Pancreas (tissue), 10 donors: Measurements from ENCODE around the gene NPLOC4. TPM values are rescaled to one million over a fixed set of nuclear protein-coding genes. Genes with fewer than 3 reads are reported as not detected.
A peak's percentile ranks its signal among the peaks of the same experiment; 100 is the strongest.

Experiments
- ATAC-seq, 4 donors: fragments of 200-7000 bp; cut with Tn5 transposase; one replicate each; pipeline versions ENCODE4 v1.8.0 to v1.9.1; 2020; ENCODE audit warnings: mild to moderate bottlenecking in 4 of 4, moderate library complexity in 4 of 4
- DNase-seq, 6 donors: peaks; one replicate each; pipeline ENCODE4 v3.0.0-alpha.2; 2020
- FAIRE-seq: peaks from 2 replicates; lab custom pipeline; 2012; peaks lifted over from hg19 to GRCh38; lab: Jason Lieb, UNC
- H3K27ac ChIP-seq, 4 donors: fragments of 200-600 bp; sonication (generic); 1 replicate in 3 of 4; 2 replicates in 1 of 4; pipeline versions ENCODE4 v1.5.0 to v1.8.0; 2020
- H3K27me3 ChIP-seq, 4 donors: fragments of 200-600 bp; one replicate each; pipeline ENCODE4 v1.8.0; 2021
- H3K36me3 ChIP-seq, 3 donors: fragments of 200-600 bp; sonication (generic) in 1 of 3; one replicate each; pipeline versions ENCODE4 v1.5.0 to v1.8.0; 2020 to 2021
- H3K4me1 ChIP-seq, 3 donors: fragments of 200-600 bp; one replicate each; pipeline ENCODE4 v1.8.0; 2021
- H3K4me3 ChIP-seq, 4 donors: fragments of 200-600 bp; sonication (generic) in 2 of 4; one replicate each; pipeline versions ENCODE4 v1.5.0 to v1.8.0; 2020 to 2021
- H3K9me3 ChIP-seq, 4 donors: fragments of 200-600 bp; one replicate each; pipeline ENCODE4 v1.8.0; 2021
- WGBS, 2 donors: extraction: QIAGEN DNeasy Blood & Tissue Kit; methylation state at CpG; one replicate each; pipeline ENCODE4 v1.1.7; 2013; 5-methylcytosine and 5-hydroxymethylcytosine counted together
- intact Hi-C, 3 donors: fragments of 100-400 bp; cut with DNase I; formaldehyde crosslinking; loops; one replicate each; pipeline versions ENCODE4 v1.11.1 to v1.14.2; 2022
- polyA plus RNA-seq, 2 donors: library from polyadenylated mRNA; stranded (reverse); fragments of 200-250 nt; gene quantifications; one replicate each; pipeline ENCODE4 v1.2.3, GENCODE V29; 2013
- total RNA-seq, 6 donors: library from RNA; stranded (reverse); fragmentation: NEBNext Ultra II Directional in 4 of 6; extraction: Animal tissue kit (Norgen Biotek cat#: 25700) in 4 of 6; gene quantifications; one replicate each; pipeline versions ENCODE4 v1.2.1 to v1.2.4, GENCODE V29; 2021 to 2023
- TF ChIP-seq, protein P1 (sequence below), 4 donors: fragments of 200-600 bp; sonication (generic) in 3 of 4; IDR thresholded peaks; one replicate each; pipeline versions ENCODE4 v1.5.0 to v1.8.0; 2021; ENCODE audit warnings: antibody characterized with exemption in 4 of 4
- donor health status: healthy with polysubstance abuse.
- donor health status: DM: no; HTN: no; CAD: no; lungs with moderate emphysema.
- donor health status: DM: no; HTN: no; CAD: no.
- donor health status: control.
- donor health status: control.
- donor health status: Bipolar disorder and iron deficiency.
- donor health status: DM: yes; HTN: yes; CAD: no.
- donor health status: DM: no; HTN: no; CAD: no.
- donor health status: DM: no; HTN: no; CAD: no.
- donor health status: DM: yes; HTN: yes; CAD: no.

Gene NPLOC4
- total and polyA plus RNA-seq, 8 donors = 32.5 to 54.8 (median 35.3) TPM

DNA sequence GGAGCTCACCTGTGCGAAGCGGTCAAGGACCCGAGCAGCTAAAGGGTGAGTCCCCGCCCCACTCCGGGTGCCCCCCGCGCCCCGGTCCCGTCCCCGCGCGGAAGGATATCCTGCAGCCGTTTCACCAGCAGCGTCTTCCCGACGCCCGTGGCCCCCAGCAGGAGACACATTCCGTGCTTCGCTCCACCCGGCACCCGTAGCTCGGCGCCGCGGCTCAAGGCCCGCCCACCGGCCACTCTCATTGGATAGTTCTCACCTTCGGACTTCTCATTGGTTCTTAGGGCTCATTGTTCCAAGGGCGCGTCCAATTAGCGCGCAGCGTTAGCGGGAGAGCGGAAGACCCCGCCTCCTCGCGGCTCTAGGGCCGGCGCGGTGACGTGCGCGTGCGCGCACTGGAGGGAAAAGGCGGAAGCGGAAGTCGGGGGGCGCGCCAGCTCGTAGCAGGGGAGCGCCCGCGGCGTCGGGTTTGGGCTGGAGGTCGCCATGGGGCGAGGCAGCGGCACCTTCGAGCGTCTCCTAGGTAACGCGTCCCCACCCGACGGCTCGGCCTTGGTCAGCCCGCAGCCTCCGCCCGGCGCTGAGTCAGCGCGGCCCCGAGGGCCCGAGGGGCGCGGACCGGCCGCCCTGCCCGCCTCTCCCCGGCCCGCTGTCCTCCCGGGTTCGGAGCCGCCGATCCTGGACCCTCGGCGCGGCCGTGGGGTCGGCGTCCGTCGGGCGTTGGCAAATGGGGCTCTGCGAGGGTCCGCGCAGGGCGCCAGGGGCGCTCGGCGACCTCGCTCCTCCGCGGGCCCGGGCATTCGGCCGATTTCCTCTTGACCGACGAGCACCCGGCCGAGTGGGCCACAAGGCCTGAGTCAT lies 46.9 kb upstream of the NPLOC4 start, which contains the start of the genes ARL16 and HGS:
Gene ARL16, minus strand, starts transcription at position 214 of the 858 bp plus-strand sequence. Its CDS starts 44 bp downstream, at position 170.
Gene HGS, plus strand, starts transcription at position 428 of the 858 bp plus-strand sequence. Its CDS starts 56 bp downstream, at position 484.
- Histone ChIP-seq H3K36me3 (peaks cover 0 to 23% (median 15%) of the 10 kb centered on the region in 3 donors), H3K9me3 (no peaks in the 10 kb centered on the region), H3K27ac (peak within 1 kb of the TSS; percentile 56 to 76 (median 68)), H3K27me3 (no peaks in the 10 kb centered on the region), H3K4me1 (peaks cover 10 to 19% (median 13%) of the 10 kb centered on the region in 3 donors), H3K4me3 (peak within 1 kb of the TSS; percentile 81 to 99 (median 97))
- ATAC-seq (peak; percentile 97 to 98 (median 98)), FAIRE-seq (peak; percentile 64), DNase-seq (peak; percentile 95 to 99 (median 98))
- TF ChIP-seq, protein P1, sequence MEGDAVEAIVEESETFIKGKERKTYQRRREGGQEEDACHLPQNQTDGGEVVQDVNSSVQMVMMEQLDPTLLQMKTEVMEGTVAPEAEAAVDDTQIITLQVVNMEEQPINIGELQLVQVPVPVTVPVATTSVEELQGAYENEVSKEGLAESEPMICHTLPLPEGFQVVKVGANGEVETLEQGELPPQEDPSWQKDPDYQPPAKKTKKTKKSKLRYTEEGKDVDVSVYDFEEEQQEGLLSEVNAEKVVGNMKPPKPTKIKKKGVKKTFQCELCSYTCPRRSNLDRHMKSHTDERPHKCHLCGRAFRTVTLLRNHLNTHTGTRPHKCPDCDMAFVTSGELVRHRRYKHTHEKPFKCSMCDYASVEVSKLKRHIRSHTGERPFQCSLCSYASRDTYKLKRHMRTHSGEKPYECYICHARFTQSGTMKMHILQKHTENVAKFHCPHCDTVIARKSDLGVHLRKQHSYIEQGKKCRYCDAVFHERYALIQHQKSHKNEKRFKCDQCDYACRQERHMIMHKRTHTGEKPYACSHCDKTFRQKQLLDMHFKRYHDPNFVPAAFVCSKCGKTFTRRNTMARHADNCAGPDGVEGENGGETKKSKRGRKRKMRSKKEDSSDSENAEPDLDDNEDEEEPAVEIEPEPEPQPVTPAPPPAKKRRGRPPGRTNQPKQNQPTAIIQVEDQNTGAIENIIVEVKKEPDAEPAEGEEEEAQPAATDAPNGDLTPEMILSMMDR (IDR thresholded peaks at IDR 0.05) = no peak
- WGBS, 2 donors = 1% methylated on average over 81 to 112 of the region's 112 CpGs
- intact Hi-C loops = no loop called here

DNA sequence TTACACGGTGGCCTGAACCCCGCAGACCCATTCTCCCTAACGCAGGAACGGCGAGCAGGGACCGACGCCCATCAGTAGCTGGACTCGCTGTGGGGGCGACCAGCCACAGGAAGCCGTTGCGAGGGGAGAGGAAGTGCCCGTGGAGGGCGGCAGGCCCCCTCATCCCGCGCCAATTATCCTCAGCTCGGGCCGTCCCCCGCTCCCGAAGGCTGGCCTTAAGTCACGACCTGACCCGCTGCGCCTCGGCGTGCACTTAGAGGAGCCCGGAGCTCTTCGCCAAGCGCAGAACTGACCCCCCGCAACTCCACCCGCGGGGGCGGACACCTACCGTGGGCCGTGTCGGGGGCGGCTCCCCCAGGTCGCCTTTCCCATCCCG lies 46.3 kb upstream of the NPLOC4 start:
- TF ChIP-seq, protein P1 (IDR thresholded peaks at IDR 0.05) = no peak
- Histone ChIP-seq H3K27ac (peak overlapping the region; percentile 20 to 76 (median 65)), H3K9me3 (no peaks in the 10 kb centered on the region), H3K4me1 (peaks cover 10 to 19% (median 13%) of the 10 kb centered on the region in 3 donors), H3K36me3 (peaks cover 0 to 17% (median 11%) of the 10 kb centered on the region in 3 donors), H3K27me3 (no peaks in the 10 kb centered on the region), H3K4me3 (peak overlapping the region; percentile 81 to 99 (median 97))
- WGBS, 2 donors = 1% methylated on average over 37 of the region's 37 CpGs
- ATAC-seq (peak in 3 of 4 donors; percentile 12 to 33 (median 29)), DNase-seq (no peak), FAIRE-seq (no peak)
- intact Hi-C loops = no loop called here

DNA sequence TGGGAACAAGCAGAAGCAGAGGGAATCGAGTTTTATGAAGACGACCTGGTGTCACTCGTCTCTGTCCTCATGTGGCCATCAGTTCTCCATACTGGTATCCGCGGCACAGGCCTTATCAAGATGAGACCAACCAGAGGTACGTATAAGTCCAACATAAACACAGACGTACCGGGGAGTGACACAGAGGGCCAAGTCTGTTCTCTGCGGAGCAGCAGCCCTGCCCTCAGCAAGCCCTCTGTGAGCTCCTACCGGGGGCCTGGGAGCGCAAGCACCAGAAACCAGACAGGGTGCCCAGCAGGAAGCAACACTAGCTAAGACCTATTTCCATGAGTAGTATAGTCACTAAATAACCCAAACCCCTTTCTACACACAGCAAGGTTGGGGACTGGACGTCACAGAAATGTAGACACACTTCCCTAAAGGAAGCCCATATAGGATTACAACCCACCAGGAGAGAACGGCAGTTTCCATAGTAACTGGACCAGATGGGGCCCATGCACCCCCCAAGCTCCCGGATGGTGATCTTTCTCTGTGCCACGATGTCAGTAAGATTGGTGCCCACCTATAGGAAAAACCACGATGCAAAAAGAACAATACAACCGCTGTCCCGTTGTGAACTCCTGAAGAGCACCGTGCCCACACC lies 45.8 kb upstream of the NPLOC4 start:
- H3K4me1 ChIP-seq = peaks cover 10 to 19% (median 13%) of the 10 kb centered on the region in 3 donors
- no peaks in the 10 kb centered on the region for H3K27me3 ChIP-seq
- H3K9me3 ChIP-seq = no peaks in the 10 kb centered on the region
- intact Hi-C loops = no loop called here
- no peak for DNase-seq
- no peak for ATAC-seq
- TF ChIP-seq, protein P1 (IDR thresholded peaks at IDR 0.05) = no peak
- H3K36me3 ChIP-seq = peaks cover 0 to 14% (median 7%) of the 10 kb centered on the region in 3 donors
- peak overlapping the region in 2 of 4 donors; percentile 20 to 76 for H3K27ac ChIP-seq
- whole genome bisulfite sequencing, 2 donors = 28 to 33% methylated on average over 19 of the region's 19 CpGs
- FAIRE-seq = no peak
- peak overlapping the region; percentile 81 to 99 (median 97) for H3K4me3 ChIP-seq

DNA sequence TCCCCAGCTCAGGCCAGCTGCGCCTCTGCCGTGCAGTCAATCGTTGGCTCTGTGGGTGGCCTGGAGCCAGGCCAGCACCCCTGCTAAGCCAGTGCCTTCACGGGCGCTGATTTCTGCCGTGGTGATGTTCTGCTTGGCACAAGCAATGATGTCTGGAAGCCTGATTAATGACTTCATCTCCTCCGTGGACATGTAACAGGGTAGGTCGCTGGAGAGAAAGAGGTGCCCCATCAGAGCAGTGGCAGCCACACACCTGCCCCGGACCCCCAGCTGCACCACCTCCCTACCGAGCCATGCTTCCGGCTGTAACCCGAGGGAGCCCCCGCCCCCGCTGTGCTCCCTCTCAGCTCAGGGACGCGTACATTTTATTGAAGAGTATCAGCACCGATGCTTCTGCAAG lies 44.8 kb upstream of the NPLOC4 start:
- Histone ChIP-seq H3K36me3 (peaks cover 0 to 6% (median 0%) of the 10 kb centered on the region in 3 donors), H3K9me3 (no peaks in the 10 kb centered on the region), H3K27me3 (no peaks in the 10 kb centered on the region), H3K4me3 (no peak overlapping the region), H3K4me1 (peaks cover 10 to 19% (median 13%) of the 10 kb centered on the region in 3 donors), H3K27ac (peak overlapping the region in 2 of 4 donors; percentile 0 to 24)
- no peak for FAIRE-seq
- intact Hi-C loops = no loop called here
- 56 to 59% methylated on average over 17 of the region's 17 CpGs for WGBS, 2 donors
- TF ChIP-seq, protein P1 (IDR thresholded peaks at IDR 0.05) = no peak
- peak in 1 of 4 donors; percentile 9 for ATAC-seq
- DNase-seq = peak in 4 of 6 donors; percentile 48 to 76 (median 62)
